SH-SY5Y (cell line): Measurements from ENCODE around the gene PRKG1.

ENCODE experiments used
- GATA2 ChIP-seq: IDR thresholded peaks from 2 replicates; pipeline ENCODE4 v1.6.1; 2011; ENCODE audit warnings: mild to moderate bottlenecking, low read depth, low read length
- GATA3 ChIP-seq: IDR thresholded peaks from 2 replicates; pipeline ENCODE4 v1.6.1; 2011; ENCODE audit warnings: low read depth, mild to moderate bottlenecking, low read length, moderate library complexity

The PRKG1 gene

DNA sequence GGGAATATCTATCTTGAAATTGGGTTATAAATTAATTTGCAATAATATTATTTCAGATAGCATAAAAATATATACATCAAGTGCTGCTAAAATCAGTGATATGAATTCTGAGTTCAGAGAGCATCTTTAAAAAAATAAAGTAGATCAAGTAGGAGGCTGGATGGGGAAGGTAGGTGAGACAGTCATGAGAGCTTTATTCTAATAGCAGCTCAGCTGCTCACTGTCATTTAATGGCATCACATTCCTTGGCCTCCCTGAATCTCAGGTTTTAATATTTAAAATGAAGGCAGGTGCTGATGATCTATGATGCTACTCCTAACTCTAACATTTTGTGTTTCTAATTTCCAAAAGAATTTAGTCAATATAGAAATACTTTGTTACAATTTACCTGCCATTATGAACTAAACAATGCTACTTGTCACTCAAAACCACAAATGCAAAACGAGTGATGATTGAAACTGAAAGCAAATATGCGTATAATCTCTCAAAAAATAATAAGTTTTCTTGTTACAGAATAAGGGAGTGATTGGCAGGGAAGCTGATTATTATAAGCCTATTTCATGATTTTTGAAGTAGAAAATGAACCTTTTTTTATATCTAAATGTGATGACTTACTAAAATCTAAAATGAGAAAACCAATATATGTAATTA lies 772.7 kb downstream of the PRKG1 start:
- TF ChIP-seq GATA3 (no peak), GATA2 (no peak)

GRCh38 chr10:51852297-51852696 lies 778.0 kb downstream of the PRKG1 start:
- TF ChIP-seq GATA2 (no peak), GATA3 (no peak)

DNA sequence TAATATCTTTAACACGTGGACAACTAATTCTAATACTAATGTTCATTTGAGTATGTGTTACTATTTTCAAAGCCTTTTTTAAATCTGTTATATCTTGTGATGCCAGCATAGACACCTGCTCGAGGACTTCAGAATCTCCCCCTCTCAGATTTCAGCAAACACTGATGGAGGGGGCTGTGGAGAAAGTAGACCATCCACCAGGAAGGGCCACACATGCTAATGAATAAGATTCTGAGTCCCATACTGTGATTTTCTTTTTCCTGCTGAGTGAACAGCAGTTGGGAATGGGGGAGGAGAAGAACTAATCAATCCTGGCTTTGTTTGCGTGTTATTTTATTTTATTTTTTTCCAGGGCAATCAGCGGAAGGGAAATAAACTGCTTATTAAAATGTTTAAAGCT lies 783.0 kb downstream of the PRKG1 start:
- TF ChIP-seq GATA3 = no peak
- TF ChIP-seq GATA2 = no peak

DNA sequence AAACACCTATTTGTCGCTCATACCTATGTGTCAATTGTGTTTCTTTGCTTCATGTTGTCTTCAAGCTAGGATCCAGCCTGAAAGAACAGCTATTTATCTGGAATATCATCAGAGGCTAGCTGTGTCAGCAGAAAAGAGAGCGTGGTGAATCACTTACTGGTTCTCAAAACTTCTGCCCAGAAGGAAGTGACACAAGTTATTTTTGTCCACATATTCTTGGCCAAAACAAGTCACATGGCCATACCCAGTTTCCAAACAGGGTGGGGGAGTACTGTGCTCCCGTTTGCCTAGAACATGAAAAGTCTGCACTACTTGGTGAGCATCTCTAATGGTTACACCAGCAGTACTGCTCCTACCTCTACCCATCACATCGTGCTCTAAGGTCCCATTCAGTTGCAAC lies 786.0 kb downstream of the PRKG1 start:
- TF ChIP-seq GATA3 (no peak), GATA2 (no peak)

GRCh38 chr10:51861051-51861450 lies 786.8 kb downstream of the PRKG1 start:
- TF ChIP-seq GATA2 = no peak
- TF ChIP-seq GATA3 = no peak

GRCh38 chr10:51861731-51862130 lies 787.4 kb downstream of the PRKG1 start:
- TF ChIP-seq GATA3 (no peak), GATA2 (no peak)

DNA sequence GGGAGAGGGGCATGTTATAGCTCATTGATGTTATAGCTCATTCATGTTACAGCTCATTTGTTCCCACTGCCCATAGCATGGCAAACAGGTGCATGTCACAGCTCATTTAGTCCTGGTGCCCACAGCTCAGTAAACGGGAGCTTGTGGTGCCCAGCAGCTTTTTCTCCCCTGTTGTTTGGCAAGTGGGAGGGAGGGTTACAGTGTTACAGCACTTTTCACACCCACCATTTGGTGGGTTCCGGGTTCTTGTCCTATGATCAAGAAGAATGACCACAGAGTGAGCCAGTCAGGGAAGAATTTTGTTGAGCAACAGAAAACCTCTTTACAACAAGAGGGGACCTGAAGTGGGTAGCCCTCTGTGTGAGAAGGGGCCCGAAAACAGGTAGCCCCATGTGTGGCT lies 787.9 kb downstream of the PRKG1 start:
- TF ChIP-seq GATA3 (no peak), GATA2 (no peak)

DNA sequence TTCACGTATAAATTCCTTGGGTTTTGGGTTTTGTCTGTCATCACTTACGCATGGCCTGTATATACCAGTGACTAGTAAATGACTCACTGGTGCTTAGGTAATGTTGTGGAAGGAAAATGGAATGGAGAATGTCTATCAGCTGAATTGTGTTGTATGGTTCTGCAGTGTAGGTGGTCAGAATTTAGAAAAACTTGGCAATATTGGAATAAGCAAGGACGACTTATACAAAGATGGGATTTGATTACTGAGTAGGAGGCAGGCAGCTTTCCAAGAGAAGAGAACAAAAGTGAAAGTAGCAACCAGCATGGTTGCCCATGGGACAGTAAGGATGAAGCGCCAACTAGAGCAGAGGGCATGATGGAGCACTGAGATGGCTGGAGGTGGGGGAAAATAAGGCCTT lies 793.7 kb downstream of the PRKG1 start:
- TF ChIP-seq GATA2 (no peak), GATA3 (no peak)

DNA sequence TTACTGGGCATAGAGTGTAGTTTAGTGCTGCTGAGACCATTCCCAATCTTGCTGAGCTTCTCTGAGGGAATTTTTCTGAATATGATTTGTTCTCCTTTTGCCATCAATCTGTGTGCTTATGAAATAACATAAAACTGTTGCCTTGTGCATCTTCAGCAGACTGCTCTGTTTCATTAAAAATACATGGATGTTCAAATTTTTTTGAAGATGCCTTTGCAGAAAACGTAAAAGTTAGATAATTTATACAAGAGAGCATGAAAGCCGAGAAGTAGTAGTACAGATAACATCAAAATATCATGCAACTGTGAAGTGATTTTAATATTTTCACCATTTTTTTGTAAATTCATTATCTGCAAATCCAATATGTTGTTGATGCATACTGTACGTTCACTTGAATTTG lies 799.8 kb downstream of the PRKG1 start:
- TF ChIP-seq GATA2 = no peak
- TF ChIP-seq GATA3 = no peak

DNA sequence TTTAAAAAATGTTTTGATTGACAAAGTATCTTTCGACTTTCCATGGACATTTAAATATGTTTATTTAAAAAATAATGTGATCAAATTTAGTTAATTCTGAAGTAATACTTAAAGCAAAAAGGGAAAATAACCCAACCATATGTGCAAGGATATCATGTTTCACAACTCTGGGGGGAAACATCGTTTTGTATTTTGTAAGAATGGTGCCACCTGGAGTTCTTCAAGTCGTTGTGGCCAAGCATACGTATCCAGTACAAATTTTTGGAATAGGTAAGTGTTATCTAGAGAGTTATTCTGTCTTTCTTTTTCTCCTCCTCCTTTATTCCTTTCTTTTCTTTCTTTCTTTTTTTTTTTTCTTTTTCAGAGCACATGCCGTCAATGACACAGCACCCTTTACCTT lies 801.3 kb downstream of the PRKG1 start:
- no peak for TF ChIP-seq GATA3
- TF ChIP-seq GATA2 = no peak

GRCh38 chr10:51876503-51876902 lies 802.2 kb downstream of the PRKG1 start:
- TF ChIP-seq GATA2 (no peak), GATA3 (no peak)

- TF ChIP-seq GATA2 = no peak
- no peak for TF ChIP-seq GATA3
Observed at GRCh38 chr10:51876979-51877378, 802.7 kb downstream of the PRKG1 start.

DNA sequence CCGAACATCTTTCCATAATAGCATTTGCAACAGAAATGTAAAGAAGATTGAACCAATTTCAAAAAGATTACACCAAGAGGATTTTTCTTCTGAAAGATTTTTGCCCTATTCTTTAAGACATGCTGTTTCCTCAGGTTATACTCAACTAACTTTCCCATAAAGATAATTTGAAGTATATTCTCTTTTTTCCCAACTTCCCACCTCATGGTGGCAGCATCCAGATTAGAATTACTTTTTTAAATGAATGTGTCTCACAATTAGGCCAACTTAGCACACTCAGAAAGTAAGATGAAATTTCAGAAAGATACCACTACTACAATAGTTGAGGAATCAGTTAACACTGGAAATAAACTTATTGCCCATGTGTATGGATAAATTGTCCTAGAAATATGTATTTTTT lies 803.3 kb downstream of the PRKG1 start:
- no peak for TF ChIP-seq GATA2
- TF ChIP-seq GATA3 = no peak

DNA sequence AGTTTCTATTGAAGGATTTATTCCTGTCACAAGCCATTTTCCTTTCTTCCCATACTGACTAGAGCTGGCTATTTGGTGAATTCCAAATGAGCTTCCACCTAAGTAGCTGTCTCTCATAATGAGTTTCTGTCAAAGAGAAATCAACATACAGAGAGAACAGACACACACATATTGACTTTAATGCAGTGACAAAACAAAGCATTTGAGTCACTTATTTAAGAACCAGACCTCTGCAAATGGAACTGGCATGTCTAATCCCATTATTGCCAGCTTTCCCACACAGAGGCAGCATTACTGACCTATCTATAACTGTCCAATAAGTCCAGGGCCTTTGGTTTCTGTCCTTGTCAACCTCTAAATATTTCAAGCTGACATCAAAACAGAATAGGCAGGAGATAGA lies 804.4 kb downstream of the PRKG1 start:
- TF ChIP-seq GATA2 (no peak), GATA3 (no peak)

- TF ChIP-seq GATA3 = no peak
- no peak for TF ChIP-seq GATA2
Observed at GRCh38 chr10:51879238-51879637, 805.0 kb downstream of the PRKG1 start.

GRCh38 chr10:51881213-51881612 lies 806.9 kb downstream of the PRKG1 start:
- TF ChIP-seq GATA3 = no peak
- TF ChIP-seq GATA2 = no peak

- TF ChIP-seq GATA3 = no peak
- no peak for TF ChIP-seq GATA2
Observed at GRCh38 chr10:51886438-51887068, 812.3 kb downstream of the PRKG1 start.
